NCI-H82 treated with DMSO at 0.1 percent for 48 hours (cell line): ENCODE data around the gene PTPRK.

Source experiments
- DNase-seq: peaks from one replicate; lab custom pipeline; 2025; ENCODE audit not compliant: unreplicated experiment; lab: John Stamatoyannopoulos, UW

PTPRK gene

GRCh38 chr6:128252341-128253176 is 267.8 kb downstream of the PTPRK start:
- DNase-seq, result no peak

- DNase-seq, result no peak
Measured at GRCh38 chr6:128251445-128252340, 268.7 kb downstream of the PTPRK start.

GRCh38 chr6:128250370-128251070 is 269.9 kb downstream of the PTPRK start:
- DNase-seq, result no peak

- no peak for DNase-seq
Measured at GRCh38 chr6:128249429-128249828, 271.0 kb downstream of the PTPRK start.

GRCh38 chr6:128246472-128247260 is 273.7 kb downstream of the PTPRK start:
- DNase-seq, result peak; percentile 49

GRCh38 chr6:128244751-128245405 is 275.5 kb downstream of the PTPRK start:
- DNase-seq, result no peak

GRCh38 chr6:128242765-128243403 is 277.5 kb downstream of the PTPRK start:
- no peak for DNase-seq

- no peak for DNase-seq
Measured at GRCh38 chr6:128241216-128241615, 279.2 kb downstream of the PTPRK start.

GRCh38 chr6:128240024-128240428 is 280.4 kb downstream of the PTPRK start:
- DNase-seq, result no peak

- no peak for DNase-seq
Measured at GRCh38 chr6:128239146-128239545, 281.3 kb downstream of the PTPRK start.

- no peak for DNase-seq
Measured at GRCh38 chr6:128238225-128238624, 282.2 kb downstream of the PTPRK start.

- DNase-seq, result no peak
Measured at GRCh38 chr6:128235556-128235955, 284.8 kb downstream of the PTPRK start.

GRCh38 chr6:128233531-128233930 is 286.9 kb downstream of the PTPRK start:
- DNase-seq, result no peak

GRCh38 chr6:128230267-128230989 is 290.0 kb downstream of the PTPRK start:
- no peak for DNase-seq

- DNase-seq, result no peak
Measured at GRCh38 chr6:128225612-128226011, 294.8 kb downstream of the PTPRK start.

GRCh38 chr6:128216917-128217316 is 303.5 kb downstream of the PTPRK start:
- no peak for DNase-seq

- no peak for DNase-seq
Measured at GRCh38 chr6:128209771-128210170, 310.6 kb downstream of the PTPRK start.

GRCh38 chr6:128208851-128209580 is 311.4 kb downstream of the PTPRK start:
- DNase-seq, result no peak
